ENCODE measurements around the gene PAX5. TPM values are rescaled to one million over a fixed set of nuclear protein-coding genes. Genes with fewer than 3 reads are reported as not detected.
A peak's percentile ranks its signal among the peaks of the same experiment; 100 is the strongest.

Gene PAX5
- total RNA-seq, 1 donor from 2014 or later: not detected

DNA sequence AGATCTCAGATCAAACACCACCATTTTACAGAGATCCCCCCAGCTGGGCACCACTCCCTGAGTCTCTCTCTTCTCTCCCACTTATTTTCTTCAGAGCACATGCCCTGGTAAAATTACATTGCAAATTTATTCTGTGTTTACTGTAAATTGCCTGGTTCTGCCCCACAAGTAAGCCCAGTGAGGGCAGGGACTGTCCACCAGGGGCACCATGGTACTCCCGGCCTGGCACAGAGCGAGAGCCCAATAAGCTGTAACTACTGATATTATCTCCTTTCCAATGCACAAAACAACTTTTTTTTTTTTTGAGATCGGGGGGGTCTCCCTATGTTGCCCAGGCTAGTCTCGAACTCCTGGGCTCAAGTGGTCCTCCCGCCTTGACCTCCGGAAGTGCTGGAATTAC, 123.0 kb downstream of the PAX5 start:
- Histone ChIP-seq H3K4me3 (no peak overlapping the region), H3K9me3 (no peaks in the 10 kb centered on the region), H3K4me1 (no peaks in the 10 kb centered on the region), H3K27me3 (no peaks in the 10 kb centered on the region), H3K27ac (no peak overlapping the region), H3K36me3 (no peaks in the 10 kb centered on the region)
- intact Hi-C loops (cut with DNase I): no loop called here
- DNase-seq (ENCODE audit: low spot score in 2 of 2): no peak
- TF ChIP-seq, protein P1, sequence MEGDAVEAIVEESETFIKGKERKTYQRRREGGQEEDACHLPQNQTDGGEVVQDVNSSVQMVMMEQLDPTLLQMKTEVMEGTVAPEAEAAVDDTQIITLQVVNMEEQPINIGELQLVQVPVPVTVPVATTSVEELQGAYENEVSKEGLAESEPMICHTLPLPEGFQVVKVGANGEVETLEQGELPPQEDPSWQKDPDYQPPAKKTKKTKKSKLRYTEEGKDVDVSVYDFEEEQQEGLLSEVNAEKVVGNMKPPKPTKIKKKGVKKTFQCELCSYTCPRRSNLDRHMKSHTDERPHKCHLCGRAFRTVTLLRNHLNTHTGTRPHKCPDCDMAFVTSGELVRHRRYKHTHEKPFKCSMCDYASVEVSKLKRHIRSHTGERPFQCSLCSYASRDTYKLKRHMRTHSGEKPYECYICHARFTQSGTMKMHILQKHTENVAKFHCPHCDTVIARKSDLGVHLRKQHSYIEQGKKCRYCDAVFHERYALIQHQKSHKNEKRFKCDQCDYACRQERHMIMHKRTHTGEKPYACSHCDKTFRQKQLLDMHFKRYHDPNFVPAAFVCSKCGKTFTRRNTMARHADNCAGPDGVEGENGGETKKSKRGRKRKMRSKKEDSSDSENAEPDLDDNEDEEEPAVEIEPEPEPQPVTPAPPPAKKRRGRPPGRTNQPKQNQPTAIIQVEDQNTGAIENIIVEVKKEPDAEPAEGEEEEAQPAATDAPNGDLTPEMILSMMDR (IDR thresholded peaks at IDR 0.05): no peak

DNA sequence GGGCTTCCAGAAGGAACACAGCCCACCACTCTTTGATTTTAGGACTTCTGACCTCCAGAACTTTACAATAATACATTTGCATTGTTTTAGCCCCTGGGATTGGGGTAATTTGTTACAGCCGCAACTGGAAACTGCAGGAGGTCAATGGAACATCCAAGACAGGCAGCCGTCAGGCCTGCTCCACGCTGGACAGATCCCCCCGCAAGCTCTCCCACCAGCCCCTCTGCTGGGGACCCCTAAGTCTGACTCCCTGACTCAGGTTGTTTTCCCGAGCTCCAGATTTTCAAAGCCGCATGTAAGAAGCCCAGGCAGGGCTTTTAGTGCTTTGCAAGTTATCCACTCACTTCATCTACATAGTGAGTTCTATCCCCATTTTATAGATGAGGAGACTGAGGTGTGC, 127.6 kb downstream of the PAX5 start:
- H3K4me3 ChIP-seq: no peak overlapping the region
- H3K4me1 ChIP-seq: no peaks in the 10 kb centered on the region
- no peak for DNase-seq (ENCODE audit: low spot score in 2 of 2)
- no peaks in the 10 kb centered on the region for H3K27me3 ChIP-seq
- H3K27ac ChIP-seq: no peak overlapping the region
- no peaks in the 10 kb centered on the region for H3K9me3 ChIP-seq
- TF ChIP-seq, protein P1 (IDR thresholded peaks at IDR 0.05): no peak
- intact Hi-C loops (cut with DNase I): no loop called here
- H3K36me3 ChIP-seq: no peaks in the 10 kb centered on the region

DNA sequence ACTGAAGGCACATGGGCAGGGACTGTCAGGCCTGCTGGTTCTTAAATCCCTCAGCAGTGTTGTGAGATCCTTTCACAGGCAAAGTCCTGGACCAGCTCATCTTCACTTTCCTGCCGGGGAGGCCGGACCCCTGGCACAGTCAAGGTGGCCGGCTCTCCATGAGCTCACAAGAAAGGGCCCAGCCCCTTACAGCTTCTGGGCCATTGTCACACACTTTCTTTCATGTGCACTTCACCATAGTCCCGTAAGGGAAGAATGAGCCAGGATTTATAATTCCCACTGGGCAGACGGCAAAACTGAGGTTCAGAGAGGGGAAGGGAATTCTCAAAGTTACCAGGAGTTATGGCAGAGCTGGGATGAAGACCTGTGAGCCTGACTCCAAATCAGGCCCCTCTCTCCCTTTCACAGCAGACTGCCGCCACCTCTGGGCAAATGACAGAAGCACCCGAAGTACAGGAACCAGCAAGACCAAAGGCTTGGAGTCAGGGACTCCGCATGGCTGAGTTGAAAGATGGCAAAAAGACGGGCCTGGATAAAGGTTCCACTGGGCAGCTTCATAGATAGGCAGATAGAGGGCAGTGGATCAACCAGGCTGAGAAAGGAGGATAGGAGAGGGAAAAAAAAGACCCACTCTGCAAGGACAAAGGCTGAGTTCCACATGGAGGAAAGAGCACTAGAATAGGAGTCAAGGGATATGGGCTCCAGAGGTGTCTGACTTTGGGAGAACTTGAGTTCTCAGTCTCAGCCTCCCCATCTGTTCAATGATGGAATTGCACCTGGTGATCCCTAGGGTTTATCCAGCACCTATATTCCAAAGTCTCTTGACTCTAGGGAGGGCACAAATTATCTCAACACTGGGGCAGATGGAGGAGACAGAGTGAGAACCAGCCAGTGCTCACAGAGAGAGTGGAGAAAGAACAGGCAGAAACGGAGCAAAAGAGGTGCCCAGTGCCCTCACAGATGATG, 128.7 kb downstream of the PAX5 start:
- no peaks in the 10 kb centered on the region for H3K27me3 ChIP-seq
- no peaks in the 10 kb centered on the region for H3K9me3 ChIP-seq
- H3K4me1 ChIP-seq: no peaks in the 10 kb centered on the region
- H3K36me3 ChIP-seq: no peaks in the 10 kb centered on the region
- no peak for DNase-seq (ENCODE audit: low spot score in 2 of 2)
- no peak overlapping the region for H3K4me3 ChIP-seq
- no peak overlapping the region for H3K27ac ChIP-seq
- TF ChIP-seq, protein P1 (IDR thresholded peaks at IDR 0.05): no peak
- intact Hi-C loops (cut with DNase I): no loop called here

DNA sequence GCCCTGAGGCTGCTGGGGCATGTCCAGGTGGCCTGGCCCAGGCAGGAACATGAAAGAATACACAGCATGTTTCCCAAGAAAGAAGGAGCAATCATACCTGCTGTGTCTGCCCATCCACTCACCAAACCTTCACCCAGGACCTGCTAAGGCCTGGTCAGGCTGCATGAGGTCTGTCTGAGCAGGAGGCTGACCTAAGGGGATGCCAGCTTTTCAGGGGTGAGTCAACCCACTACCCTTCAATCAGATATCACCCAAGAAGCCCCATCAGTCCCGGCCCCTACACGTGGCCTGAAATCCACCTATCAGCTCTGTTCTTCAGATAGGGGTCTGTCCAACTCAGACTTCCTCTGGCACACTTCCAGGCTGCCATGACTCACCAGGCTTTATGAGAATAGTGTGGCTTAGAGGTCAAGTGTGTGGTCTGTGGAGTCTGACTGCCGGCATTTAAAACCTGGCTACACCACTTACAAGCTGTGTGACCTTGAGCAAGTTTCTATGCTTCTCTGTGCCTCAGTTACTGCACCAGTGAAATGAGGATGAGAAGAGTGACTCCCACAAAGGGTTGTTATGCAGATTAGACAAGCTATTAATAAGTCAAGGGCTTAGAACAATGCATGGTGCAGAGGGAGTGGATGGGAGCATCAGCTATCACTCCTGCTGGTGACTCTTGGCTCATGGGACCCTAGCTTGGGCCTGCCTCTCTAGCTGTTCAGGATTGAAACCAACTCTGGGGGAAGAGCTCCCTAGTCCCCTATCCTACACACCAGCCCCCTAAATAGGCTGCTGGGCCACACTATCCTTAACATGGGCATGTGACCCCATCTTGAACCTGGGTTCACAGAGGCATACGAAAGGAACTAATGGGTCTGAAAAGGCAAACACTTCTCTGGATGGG, 130.3 kb downstream of the PAX5 start:
- DNase-seq (ENCODE audit: low spot score in 2 of 2): no peak
- Histone ChIP-seq H3K27ac (no peak overlapping the region), H3K4me1 (no peaks in the 10 kb centered on the region), H3K36me3 (no peaks in the 10 kb centered on the region), H3K4me3 (no peak overlapping the region), H3K9me3 (no peaks in the 10 kb centered on the region), H3K27me3 (no peaks in the 10 kb centered on the region)
- intact Hi-C loops (cut with DNase I): no loop called here
- TF ChIP-seq, protein P1 (IDR thresholded peaks at IDR 0.05): no peak

DNA sequence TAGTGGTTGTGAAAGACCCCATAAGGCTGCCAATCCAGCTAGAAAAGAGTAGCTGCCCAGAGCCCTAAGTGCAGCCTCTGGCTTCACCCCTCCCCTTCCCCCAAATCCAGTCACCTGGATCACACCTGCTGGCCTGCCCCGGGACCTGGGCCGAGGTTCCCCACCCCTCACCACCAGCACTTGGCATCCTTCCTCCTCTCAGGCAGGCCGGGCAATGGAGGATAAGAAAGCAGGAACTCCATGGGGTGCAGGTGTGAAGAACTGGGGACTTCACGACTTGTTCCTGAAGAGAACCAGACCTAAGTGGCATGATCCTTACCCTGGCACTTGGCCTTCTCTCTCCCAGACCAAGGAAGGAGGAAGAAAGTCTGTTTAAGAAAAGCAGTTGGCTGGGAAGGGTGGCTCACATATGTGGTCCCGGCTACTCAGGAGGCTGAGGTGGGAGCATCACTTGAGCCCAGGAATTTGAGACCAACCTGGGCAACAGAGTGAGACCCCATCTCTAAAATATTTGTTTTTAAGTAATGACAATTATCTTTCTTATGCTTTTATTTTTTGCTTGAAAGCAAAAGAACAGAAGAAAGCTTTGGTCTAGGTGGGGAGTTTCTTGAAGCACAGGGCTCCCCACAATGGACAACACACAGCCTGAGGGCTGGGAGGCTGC, 131.1 kb downstream of the PAX5 start:
- DNase-seq (ENCODE audit: low spot score in 2 of 2): peak in 1 of 2 donors; percentile 7
- intact Hi-C loops (cut with DNase I): no loop called here
- Histone ChIP-seq H3K4me3 (no peak overlapping the region), H3K27ac (no peak overlapping the region), H3K4me1 (no peaks in the 10 kb centered on the region), H3K9me3 (no peaks in the 10 kb centered on the region), H3K27me3 (no peaks in the 10 kb centered on the region), H3K36me3 (no peaks in the 10 kb centered on the region)
- TF ChIP-seq, protein P1 (IDR thresholded peaks at IDR 0.05): no peak

Data from ascending aorta (tissue), 2 donors.